Pancreas (tissue), 10 donors: ENCODE results near the gene WWOX. TPM values are rescaled to one million over a fixed set of nuclear protein-coding genes. Genes with fewer than 3 reads are reported as not detected.

Experiments used
- ATAC-seq, 4 donors: fragments of 200-7000 bp; cut with Tn5 transposase; one replicate each; pipeline versions ENCODE4 v1.8.0 to v1.9.1; 2020; ENCODE audit warnings: mild to moderate bottlenecking in 4 of 4, moderate library complexity in 4 of 4
- DNase-seq, 6 donors: peaks; one replicate each; pipeline ENCODE4 v3.0.0-alpha.2; 2020
- FAIRE-seq: peaks from 2 replicates; lab custom pipeline; 2012; peaks lifted over from hg19 to GRCh38; lab: Jason Lieb, UNC
- H3K27ac ChIP-seq, 4 donors: fragments of 200-600 bp; sonication (generic); 1 replicate in 3 of 4; 2 replicates in 1 of 4; pipeline versions ENCODE4 v1.5.0 to v1.8.0; 2020
- H3K27me3 ChIP-seq, 4 donors: fragments of 200-600 bp; one replicate each; pipeline ENCODE4 v1.8.0; 2021
- H3K36me3 ChIP-seq, 3 donors: fragments of 200-600 bp; sonication (generic) in 1 of 3; one replicate each; pipeline versions ENCODE4 v1.5.0 to v1.8.0; 2020 to 2021
- H3K4me1 ChIP-seq, 3 donors: fragments of 200-600 bp; one replicate each; pipeline ENCODE4 v1.8.0; 2021
- H3K4me3 ChIP-seq, 4 donors: fragments of 200-600 bp; sonication (generic) in 2 of 4; one replicate each; pipeline versions ENCODE4 v1.5.0 to v1.8.0; 2020 to 2021
- H3K9me3 ChIP-seq, 4 donors: fragments of 200-600 bp; one replicate each; pipeline ENCODE4 v1.8.0; 2021
- WGBS, 2 donors: extraction: QIAGEN DNeasy Blood & Tissue Kit; methylation state at CpG; one replicate each; pipeline ENCODE4 v1.1.7; 2013; 5-methylcytosine and 5-hydroxymethylcytosine counted together
- intact Hi-C, 3 donors: fragments of 100-400 bp; cut with DNase I; formaldehyde crosslinking; loops; one replicate each; pipeline versions ENCODE4 v1.11.1 to v1.14.2; 2022
- polyA plus RNA-seq, 2 donors: library from polyadenylated mRNA; stranded (reverse); fragments of 200-250 nt; gene quantifications; one replicate each; pipeline ENCODE4 v1.2.3, GENCODE V29; 2013
- total RNA-seq, 6 donors: library from RNA; stranded (reverse); fragmentation: NEBNext Ultra II Directional in 4 of 6; extraction: Animal tissue kit (Norgen Biotek cat#: 25700) in 4 of 6; gene quantifications; one replicate each; pipeline versions ENCODE4 v1.2.1 to v1.2.4, GENCODE V29; 2021 to 2023
- TF ChIP-seq, protein P1 (sequence below), 4 donors: fragments of 200-600 bp; sonication (generic) in 3 of 4; IDR thresholded peaks; one replicate each; pipeline versions ENCODE4 v1.5.0 to v1.8.0; 2021; ENCODE audit warnings: antibody characterized with exemption in 4 of 4
- donor health status: healthy with polysubstance abuse.
- donor health status: DM: no; HTN: no; CAD: no; lungs with moderate emphysema.
- donor health status: DM: no; HTN: no; CAD: no.
- donor health status: control.
- donor health status: control.
- donor health status: Bipolar disorder and iron deficiency.
- donor health status: DM: yes; HTN: yes; CAD: no.
- donor health status: DM: no; HTN: no; CAD: no.
- donor health status: DM: no; HTN: no; CAD: no.
- donor health status: DM: yes; HTN: yes; CAD: no.

The WWOX gene
- total and polyA plus RNA-seq, 8 donors: 6.8 to 14.4 (median 10.8) TPM

DNA sequence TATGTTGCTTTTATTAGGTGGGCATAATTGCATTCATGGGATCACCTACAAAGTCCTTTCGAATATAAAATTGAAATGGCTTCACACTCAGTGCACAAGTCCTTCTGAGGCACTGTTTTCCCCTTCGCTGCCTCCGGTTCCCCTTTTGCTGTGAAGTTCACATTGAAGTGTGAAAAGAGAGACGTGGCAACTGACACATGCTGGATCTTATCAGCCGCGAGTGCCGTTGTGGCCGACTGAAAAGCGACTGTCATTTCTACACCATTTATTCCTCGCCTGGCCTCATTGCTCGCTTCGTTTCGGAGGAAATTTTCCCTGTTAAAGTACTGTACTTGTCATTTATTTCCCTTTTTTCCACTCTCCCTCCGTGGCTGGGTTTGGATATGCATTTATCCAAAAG, 1077.6 kb downstream of the WWOX start:
- 83% methylated on average over 14 of the region's 14 CpGs for WGBS, 2 donors
- no peaks in the 10 kb centered on the region for H3K4me1 ChIP-seq
- TF ChIP-seq, protein P1, sequence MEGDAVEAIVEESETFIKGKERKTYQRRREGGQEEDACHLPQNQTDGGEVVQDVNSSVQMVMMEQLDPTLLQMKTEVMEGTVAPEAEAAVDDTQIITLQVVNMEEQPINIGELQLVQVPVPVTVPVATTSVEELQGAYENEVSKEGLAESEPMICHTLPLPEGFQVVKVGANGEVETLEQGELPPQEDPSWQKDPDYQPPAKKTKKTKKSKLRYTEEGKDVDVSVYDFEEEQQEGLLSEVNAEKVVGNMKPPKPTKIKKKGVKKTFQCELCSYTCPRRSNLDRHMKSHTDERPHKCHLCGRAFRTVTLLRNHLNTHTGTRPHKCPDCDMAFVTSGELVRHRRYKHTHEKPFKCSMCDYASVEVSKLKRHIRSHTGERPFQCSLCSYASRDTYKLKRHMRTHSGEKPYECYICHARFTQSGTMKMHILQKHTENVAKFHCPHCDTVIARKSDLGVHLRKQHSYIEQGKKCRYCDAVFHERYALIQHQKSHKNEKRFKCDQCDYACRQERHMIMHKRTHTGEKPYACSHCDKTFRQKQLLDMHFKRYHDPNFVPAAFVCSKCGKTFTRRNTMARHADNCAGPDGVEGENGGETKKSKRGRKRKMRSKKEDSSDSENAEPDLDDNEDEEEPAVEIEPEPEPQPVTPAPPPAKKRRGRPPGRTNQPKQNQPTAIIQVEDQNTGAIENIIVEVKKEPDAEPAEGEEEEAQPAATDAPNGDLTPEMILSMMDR (IDR thresholded peaks at IDR 0.05): no peak
- DNase-seq (no peak), ATAC-seq (no peak), FAIRE-seq (no peak)
- H3K36me3 ChIP-seq: no peaks in the 10 kb centered on the region
- no peaks in the 10 kb centered on the region for H3K9me3 ChIP-seq
- no peaks in the 10 kb centered on the region for H3K27me3 ChIP-seq
- intact Hi-C loops: no loop called here
- H3K4me3 ChIP-seq: no peak overlapping the region
- no peak overlapping the region for H3K27ac ChIP-seq

DNA sequence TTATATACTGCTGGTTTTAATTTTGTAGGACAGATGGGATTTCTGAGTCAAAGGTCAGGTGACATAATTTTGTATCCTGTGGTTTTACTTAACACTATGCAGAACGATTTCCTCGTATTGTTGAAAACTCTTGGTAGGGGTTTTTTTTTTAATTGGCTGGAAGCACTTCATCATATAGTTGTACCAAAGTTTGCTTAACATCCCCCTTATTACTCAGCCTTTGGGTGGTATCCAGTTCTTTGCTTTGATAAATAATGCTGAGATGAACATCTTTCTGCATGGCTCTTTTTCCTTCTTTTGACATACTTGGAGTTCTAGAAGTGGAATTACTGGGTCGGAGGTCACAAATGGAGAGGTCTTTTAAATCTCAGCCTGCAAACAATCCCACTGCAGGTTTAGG, 1082.0 kb downstream of the WWOX start:
- no peaks in the 10 kb centered on the region for H3K36me3 ChIP-seq
- H3K9me3 ChIP-seq: no peaks in the 10 kb centered on the region
- FAIRE-seq (no peak), DNase-seq (no peak), ATAC-seq (no peak)
- 83 to 93% methylated on average over 3 of the region's 3 CpGs for WGBS, 2 donors
- no peak overlapping the region for H3K27ac ChIP-seq
- H3K27me3 ChIP-seq: no peaks in the 10 kb centered on the region
- intact Hi-C loops: no loop called here
- H3K4me3 ChIP-seq: no peak overlapping the region
- TF ChIP-seq, protein P1 (IDR thresholded peaks at IDR 0.05): no peak
- no peaks in the 10 kb centered on the region for H3K4me1 ChIP-seq

DNA sequence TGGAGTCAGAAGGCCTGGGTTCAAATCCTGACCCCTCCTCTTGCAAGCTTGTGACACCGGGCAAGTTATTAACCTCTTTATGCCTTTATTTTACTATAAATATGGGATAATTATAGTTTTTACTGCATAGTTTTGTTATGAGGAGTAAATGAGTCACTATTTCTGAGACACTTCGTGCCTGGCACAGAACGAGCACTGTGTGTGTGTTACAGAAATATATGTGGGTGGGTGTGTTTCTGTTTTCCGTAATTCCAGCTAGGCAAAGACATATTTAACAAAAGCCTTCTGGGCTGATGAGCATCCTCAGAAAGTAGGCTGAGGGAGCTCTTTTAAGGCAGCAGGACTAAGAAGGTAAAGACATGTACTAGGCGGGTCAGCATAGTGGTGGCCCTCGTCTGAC, 1083.2 kb downstream of the WWOX start:
- no peak for DNase-seq
- TF ChIP-seq, protein P1 (IDR thresholded peaks at IDR 0.05): no peak
- H3K27me3 ChIP-seq: no peaks in the 10 kb centered on the region
- ATAC-seq: no peak
- 77 to 97% methylated on average over 6 of the region's 6 CpGs for WGBS, 2 donors
- no peaks in the 10 kb centered on the region for H3K4me1 ChIP-seq
- H3K9me3 ChIP-seq: no peaks in the 10 kb centered on the region
- FAIRE-seq: no peak
- H3K4me3 ChIP-seq: no peak overlapping the region
- intact Hi-C loops: no loop called here
- no peak overlapping the region for H3K27ac ChIP-seq
- no peaks in the 10 kb centered on the region for H3K36me3 ChIP-seq

DNA sequence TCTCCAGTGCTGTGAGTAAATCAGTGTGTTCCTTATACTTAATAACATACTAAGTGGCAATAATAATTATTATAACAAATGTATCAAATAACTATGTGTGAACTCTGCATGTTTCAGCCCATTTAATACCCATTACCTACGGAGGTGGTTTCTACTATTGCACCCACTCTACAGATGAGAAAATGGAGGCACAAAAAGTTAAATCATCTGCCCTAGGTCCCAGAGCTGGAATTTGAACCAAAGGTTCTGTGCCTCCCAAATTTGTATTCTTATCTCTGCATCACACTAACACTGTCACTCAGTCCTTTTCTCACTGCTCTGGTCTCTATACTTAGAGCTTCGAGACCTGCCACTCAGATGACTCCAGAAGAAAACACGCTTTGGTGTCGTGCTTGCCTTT, 1084.1 kb downstream of the WWOX start:
- H3K9me3 ChIP-seq: no peaks in the 10 kb centered on the region
- H3K36me3 ChIP-seq: no peaks in the 10 kb centered on the region
- H3K27me3 ChIP-seq: no peaks in the 10 kb centered on the region
- DNase-seq (no peak), FAIRE-seq (no peak), ATAC-seq (no peak)
- TF ChIP-seq, protein P1 (IDR thresholded peaks at IDR 0.05): no peak
- intact Hi-C loops: no loop called here
- no peaks in the 10 kb centered on the region for H3K4me1 ChIP-seq
- WGBS, 2 donors: 87 to 92% methylated on average over 4 of the region's 4 CpGs
- no peak overlapping the region for H3K27ac ChIP-seq
- H3K4me3 ChIP-seq: no peak overlapping the region

DNA sequence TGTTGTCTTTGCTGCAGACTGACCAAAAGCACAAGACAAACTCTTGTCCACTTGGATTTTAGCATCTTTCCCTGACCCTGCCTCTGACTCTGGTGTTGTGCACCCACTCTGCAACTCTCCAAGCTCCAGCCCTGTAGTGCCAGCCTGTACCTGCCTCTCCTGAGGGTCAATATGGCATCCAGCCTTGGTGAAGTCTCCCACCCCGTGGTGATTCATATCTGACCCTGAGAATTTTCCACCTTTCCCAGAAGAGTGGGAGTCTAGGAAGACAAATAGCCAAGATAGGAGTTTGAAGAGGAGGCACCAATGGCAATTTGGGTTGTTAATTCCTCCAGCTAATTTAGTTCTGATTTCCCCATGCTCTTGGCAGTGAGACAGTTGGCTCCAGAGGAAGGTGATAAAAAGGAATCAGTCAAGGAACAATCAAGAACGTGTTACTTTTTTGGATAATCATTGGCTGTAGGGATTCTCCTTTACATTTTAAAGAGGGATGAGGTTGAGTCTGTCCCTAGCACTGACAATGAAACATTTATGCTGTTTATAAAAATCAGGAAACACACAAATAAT, 1085.1 kb downstream of the WWOX start:
- intact Hi-C loops: no loop called here
- no peak for DNase-seq
- H3K36me3 ChIP-seq: no peaks in the 10 kb centered on the region
- H3K27ac ChIP-seq: no peak overlapping the region
- no peak for ATAC-seq
- TF ChIP-seq, protein P1 (IDR thresholded peaks at IDR 0.05): no peak
- no peaks in the 10 kb centered on the region for H3K4me1 ChIP-seq
- FAIRE-seq: no peak
- H3K9me3 ChIP-seq: no peaks in the 10 kb centered on the region
- no peak overlapping the region for H3K4me3 ChIP-seq
- WGBS, 2 donors: 38 to 53% methylated on average over 2 of the region's 2 CpGs
- H3K27me3 ChIP-seq: no peaks in the 10 kb centered on the region
